NCI-H526 treated with DMSO at 0.1 percent for 48 hours (cell line): ENCODE measurements around the gene SCARB1.
"Not testable (repeated sequence)": the region's sequence is repeated elsewhere in the genome, so short reads cannot be mapped to it uniquely, and the experiment has no call there.

Experiments
- DNase-seq: peaks from one replicate; lab custom pipeline; 2025; lab: John Stamatoyannopoulos, UW

Gene SCARB1

GRCh38 chr12:124884587-124885438 lies 21.1 kb upstream of the SCARB1 start:
- DNase-seq = peak; percentile 62

GRCh38 chr12:124883263-124884130 lies 19.8 kb upstream of the SCARB1 start:
- no peak for DNase-seq

GRCh38 chr12:124881123-124881522 lies 17.5 kb upstream of the SCARB1 start:
- no peak for DNase-seq

DNA sequence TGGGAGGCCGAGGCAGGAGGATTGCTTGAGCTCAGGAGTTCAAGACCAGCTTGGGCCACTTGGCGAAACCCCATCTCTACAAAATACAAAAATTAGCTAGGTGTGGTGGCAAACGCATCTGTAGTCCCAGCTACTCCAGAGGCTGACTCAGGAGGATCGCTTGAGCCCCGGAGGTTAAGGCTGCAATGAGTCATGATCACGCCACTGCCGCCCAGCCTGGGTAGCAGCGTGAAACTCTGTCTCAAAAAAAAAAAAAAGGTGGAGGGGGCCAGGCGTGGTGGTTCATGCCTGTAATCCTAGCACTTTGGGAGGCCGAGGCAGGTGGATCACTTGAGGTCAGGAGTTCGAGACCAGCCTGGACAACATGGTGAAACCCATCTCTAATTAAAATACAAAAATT lies 16.7 kb upstream of the SCARB1 start:
- DNase-seq = not testable (repeated sequence)

- DNase-seq = no peak
These were observed 15.3 kb upstream of the SCARB1 start for GRCh38 chr12:124878795-124879516.

- no peak for DNase-seq
These were observed 13.8 kb upstream of the SCARB1 start for GRCh38 chr12:124877423-124877822.

DNA sequence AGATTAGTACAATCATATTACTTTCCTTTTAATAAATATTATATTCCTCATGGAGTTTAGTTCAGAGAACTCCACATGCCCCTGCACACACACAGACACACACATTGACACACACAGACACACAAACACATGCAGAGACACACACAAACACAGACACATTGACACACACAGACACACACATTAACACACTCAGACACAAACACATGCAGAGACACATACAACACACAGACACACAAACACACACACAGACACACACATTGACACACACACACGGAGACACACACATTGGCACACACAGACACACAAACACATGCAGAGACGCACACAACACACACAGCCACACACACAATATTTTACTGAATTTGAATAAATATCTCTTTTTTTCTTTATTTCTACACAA lies 12.5 kb upstream of the SCARB1 start:
- no peak for DNase-seq

DNA sequence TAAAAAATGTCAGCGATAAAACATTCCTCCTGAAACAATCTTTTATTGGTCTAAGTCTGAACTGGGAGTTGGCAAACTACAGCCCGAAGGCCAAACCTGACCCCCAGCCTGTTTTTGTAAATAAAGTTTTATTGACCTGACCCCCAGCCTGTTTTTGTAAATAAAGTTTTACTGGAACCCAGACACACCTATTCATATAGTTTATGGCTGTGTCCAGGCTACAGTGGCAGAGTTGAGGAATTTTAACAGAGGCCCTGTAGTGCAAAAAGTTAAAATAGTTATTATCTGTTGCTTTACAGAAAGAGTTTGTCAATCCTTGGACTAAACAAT lies 12.1 kb upstream of the SCARB1 start:
- no peak for DNase-seq

DNA sequence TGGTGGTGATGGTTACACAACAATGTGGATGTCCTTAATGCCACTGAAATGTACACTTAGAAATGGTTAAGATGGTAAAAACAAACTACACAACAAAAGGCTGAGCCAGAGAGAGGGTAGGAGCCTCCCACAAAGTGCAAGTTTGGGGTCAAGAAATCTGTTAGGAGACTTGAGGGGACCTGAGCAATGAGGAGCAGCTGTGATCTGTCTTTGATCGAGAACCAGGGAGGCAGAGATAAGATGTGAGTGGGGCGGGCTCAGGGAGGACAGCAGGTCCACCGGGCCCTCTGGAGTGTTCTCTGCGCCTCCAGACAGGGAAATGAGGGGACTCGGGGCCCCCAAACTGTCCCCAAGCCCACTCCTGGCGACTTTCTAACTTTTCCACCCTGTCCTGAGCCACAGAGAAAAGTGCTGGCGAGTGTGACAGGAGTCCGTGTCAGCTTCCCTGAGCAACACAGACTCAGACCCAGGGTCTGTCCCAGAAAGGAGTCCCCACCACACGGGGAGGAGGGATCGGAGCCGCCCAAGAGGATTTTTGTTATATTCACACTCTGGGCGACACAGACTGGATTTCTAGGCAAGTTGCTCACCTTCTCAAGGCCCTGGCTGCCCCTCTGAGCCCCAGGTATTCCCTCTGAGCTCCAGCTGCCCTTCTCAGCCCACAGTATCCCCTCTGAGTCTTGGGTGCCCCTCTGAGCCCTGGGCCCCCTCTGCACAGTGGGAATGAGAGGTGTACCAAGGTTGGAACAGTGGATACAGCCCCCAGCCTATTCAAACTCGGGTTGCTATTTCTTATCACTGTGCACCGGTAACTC lies 11.5 kb upstream of the SCARB1 start:
- DNase-seq = no peak

GRCh38 chr12:124874188-124874587 lies 10.5 kb upstream of the SCARB1 start:
- no peak for DNase-seq

- no peak for DNase-seq
These were observed 8.5 kb upstream of the SCARB1 start for GRCh38 chr12:124872068-124872719.

GRCh38 chr12:124871297-124871696 lies 7.6 kb upstream of the SCARB1 start:
- DNase-seq = no peak

DNA sequence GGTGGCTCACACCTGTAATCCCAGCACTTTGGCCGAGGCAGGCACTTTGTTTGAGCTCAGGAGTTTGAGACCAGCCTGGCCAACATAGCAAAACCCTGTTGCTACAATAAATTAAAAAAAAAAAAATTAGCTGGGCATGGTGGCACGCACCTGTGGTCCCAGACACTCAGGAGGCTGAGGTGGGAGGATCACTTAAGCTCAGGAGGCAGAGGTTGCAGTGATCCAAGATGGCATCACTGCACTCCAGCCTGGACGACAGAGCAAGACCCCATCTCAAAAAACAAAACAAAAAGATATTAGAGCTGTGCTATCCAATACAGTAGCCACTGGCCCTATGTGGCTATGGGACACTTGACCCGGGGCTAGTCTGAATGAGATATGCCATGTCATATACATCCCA lies 6.9 kb upstream of the SCARB1 start:
- DNase-seq = no peak

GRCh38 chr12:124869059-124869665 lies 5.5 kb upstream of the SCARB1 start:
- DNase-seq = no peak

DNA sequence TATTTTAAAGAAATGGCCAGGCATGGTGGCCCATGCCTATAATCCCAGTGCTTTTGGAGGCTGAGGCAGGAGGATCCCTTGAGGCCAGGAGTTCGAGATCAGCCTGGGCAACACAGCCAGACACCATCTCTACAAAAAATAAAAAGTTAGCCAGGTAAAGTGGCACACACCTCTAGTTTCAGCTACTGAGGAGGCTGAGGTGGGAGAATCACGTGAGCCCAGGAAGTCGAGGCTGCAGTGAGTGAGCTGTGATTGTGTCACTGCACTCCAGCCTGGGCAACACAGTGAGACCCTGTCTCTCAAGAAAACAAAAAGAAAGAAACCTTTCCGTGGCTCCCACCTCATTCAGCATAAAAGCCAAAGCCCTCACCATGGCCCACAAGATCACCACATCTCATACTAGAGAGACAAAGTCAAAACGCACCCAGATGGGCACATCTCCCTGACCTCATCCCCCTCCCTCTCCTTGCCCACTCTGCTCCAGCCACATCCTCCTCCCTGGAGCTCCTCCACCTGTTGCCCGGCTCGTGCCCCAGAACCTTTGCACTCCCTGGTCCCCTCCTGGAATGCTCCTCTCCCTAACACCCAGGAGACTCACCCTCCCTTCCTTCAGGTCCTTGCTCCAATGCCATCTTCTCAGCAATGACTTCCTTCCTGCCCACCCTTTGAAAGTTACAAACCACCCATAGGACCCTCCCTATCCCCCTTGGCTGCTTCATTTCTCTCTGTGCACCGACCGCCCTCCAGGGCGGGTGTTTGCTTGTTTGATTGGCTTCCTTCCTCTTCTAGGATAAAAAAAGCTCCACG lies 4.8 kb upstream of the SCARB1 start:
- no peak for DNase-seq

DNA sequence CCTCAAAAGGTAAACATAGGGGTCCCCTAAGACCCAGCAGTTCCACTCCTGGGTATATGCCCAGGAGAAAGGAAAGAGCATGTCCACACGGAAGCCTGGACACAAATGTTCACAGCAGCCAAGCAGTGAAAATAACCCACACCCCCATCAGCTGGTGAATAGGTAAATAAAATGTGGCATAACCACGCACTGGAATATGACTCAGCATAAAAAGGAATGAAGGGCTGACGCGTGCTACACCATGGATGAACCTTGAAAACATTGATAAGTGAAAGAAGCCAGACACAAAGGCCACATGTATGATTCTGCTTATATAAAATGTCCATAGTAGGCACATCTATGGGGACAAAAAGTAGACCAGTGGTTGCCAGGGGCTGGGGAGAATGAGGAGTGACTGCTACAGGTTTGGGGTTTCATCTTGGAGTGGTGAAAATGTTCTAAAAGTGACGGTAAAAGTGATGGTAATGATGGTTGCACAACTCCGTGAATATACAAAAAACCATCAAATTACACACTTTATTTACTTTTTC lies 3.8 kb upstream of the SCARB1 start:
- DNase-seq = no peak

GRCh38 chr12:124866883-124867400 lies 3.3 kb upstream of the SCARB1 start:
- DNase-seq = no peak

DNA sequence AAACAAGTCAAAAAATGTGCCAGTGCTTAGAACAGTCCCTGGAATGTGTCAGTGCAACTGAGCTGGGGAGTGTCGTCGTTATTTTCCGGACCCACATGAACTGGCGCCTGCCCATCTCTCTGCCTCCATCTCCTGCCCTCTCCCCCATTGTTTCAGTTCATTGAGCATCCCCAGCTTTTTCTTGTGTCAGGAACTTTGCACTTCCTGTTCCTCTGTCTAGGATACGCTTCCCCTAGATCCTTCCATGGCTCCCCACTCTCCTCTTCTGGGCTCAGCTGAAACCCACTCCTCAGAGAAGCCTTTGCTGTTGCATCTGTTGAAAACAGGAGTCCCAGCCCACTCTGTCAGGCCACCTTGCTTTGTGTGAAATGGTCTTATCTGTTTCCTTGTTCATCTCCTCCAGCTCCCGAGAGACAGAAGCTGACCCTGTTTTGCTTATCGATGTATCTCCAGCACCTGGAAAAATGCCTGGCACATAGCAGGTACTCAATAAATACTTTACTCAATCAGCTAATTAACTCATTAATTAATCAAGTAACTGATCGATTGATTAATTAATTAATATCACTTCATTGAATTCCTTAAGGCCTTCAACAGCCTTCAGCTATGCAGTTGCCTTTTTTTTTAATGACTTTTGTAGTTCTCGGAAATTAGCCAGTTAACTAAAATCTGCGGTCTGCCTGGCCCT lies 2.7 kb upstream of the SCARB1 start:
- DNase-seq = no peak

GRCh38 chr12:124865728-124866127 lies 2.1 kb upstream of the SCARB1 start:
- no peak for DNase-seq
